Mammary epithelial cell (primary cell): ENCODE data around the gene TAF10.

Source experiments
- EZH2 ChIP-seq: IDR thresholded peaks from 2 replicates; pipeline ENCODE4 v1.6.1; 2012; ENCODE audit warnings: low read length, inconsistent platforms, borderline replicate concordance
- TF ChIP-seq, protein P1 (sequence below), 2 donors: IDR thresholded peaks in 1 of 2; conservative IDR thresholded peaks in 1 of 2; 2 replicates each; pipeline ENCODE4 v1.5.1; 2011 to 2012; ENCODE audit warnings: inconsistent platforms in 2 of 2, low read length in 2 of 2, mild to moderate bottlenecking in 2 of 2, control low read depth in 1 of 2, low read depth in 1 of 2; ENCODE audit not compliant: insufficient read depth in 1 of 2; ENCODE audit errors: extremely low read depth in 1 of 2

DNA sequence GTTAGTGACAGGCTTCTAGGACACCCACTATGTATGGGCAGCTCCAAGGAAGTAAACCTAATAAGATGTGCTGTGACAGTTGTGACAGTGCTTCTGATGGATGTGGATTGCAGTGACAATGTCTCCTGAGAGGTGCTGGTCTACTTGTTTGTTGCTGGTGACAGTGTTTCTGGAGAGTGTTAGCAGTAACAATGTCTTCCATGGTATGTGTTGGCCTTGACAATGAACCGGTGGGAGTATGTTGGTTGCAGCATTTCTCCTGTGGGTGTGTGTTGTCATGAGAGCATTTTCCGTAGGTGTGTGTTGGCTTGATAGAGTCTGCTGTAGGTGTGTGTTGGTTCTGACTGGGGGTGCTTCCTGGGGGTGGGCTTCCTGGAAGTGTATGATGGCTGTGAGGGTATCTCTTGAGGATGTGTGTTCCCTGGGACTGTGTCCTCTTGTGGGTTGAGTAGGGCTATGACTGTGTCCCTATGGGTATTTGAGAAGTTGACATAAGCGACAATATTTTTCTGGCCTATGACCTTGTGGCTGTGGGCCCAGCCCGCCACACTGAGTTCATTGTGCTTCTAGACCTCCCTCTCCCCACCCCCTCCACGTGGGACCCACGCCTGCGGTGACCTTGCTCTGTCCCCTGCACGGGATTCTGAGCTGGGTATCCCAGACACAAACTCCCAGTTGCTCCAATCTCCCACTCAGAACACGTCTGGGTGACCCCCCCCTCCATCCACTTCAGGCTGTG is 42.4 kb upstream of the TAF10 start:
- TF ChIP-seq EZH2, result no peak
- TF ChIP-seq, protein P1, sequence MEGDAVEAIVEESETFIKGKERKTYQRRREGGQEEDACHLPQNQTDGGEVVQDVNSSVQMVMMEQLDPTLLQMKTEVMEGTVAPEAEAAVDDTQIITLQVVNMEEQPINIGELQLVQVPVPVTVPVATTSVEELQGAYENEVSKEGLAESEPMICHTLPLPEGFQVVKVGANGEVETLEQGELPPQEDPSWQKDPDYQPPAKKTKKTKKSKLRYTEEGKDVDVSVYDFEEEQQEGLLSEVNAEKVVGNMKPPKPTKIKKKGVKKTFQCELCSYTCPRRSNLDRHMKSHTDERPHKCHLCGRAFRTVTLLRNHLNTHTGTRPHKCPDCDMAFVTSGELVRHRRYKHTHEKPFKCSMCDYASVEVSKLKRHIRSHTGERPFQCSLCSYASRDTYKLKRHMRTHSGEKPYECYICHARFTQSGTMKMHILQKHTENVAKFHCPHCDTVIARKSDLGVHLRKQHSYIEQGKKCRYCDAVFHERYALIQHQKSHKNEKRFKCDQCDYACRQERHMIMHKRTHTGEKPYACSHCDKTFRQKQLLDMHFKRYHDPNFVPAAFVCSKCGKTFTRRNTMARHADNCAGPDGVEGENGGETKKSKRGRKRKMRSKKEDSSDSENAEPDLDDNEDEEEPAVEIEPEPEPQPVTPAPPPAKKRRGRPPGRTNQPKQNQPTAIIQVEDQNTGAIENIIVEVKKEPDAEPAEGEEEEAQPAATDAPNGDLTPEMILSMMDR (conservative IDR thresholded peaks at IDR 0.05 in 1 of 2, IDR thresholded peaks at IDR 0.05 in 1 of 2; ENCODE audit: extremely low read depth in 1 of 2, insufficient read depth in 1 of 2, low read depth in 1 of 2, low read length in 2 of 2), result no peak
